Cardiac septum (tissue), 1 donor: ENCODE results near the gene PDILT. TPM values are rescaled to one million over a fixed set of nuclear protein-coding genes. Genes with fewer than 3 reads are reported as not detected.

ENCODE experiments used
- DNase-seq: peaks from one replicate; pipeline ENCODE4 v3.0.0-alpha.2; 2020; ENCODE audit warnings: low spot score
- intact Hi-C: fragments of 100-400 bp; cut with DNase I; formaldehyde crosslinking; loops from one replicate; pipeline ENCODE4 v1.14.0; 2022
- total RNA-seq: library from RNA; stranded (reverse); fragmentation: NEBNext Ultra II Directional; extraction: Animal tissue kit (Norgen Biotek cat#: 25700); gene quantifications from one replicate; pipeline ENCODE4 v1.2.1, GENCODE V29; 2021
- donor health status: DM: no; HTN: no; CAD: no.

The PDILT gene
- total RNA-seq, 1 donor from 2014 or later: not detected

- DNase-seq: no peak
- intact Hi-C loops: no loop called here
Measured at GRCh38 chr16:20380782-20381181, 23.8 kb downstream of the PDILT start.

DNA sequence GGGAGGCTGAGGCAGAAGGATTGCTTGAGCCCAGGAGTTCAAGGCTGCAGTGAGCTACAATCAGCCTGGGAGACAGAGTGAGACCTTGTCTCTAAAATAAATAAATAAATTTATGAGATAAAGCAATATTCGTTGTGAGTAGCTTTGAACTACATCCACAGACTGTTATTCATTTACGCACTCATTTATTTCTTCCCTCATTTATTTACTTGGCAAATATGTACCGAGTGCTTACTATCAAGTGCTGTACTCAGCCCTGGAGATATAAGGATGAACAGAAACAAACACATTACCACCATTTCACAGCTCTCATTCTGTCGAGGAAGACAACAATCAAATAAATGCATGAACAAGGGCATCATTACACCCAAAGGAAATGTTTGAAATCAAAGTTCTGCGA is 27.4 kb downstream of the PDILT start:
- intact Hi-C loops: no loop called here

GRCh38 chr16:20372701-20373100 is 31.8 kb downstream of the PDILT start:
- DNase-seq: no peak
- intact Hi-C loops: no loop called here

More for the DNA sequence above, 27.4 kb downstream of the PDILT start:
- DNase-seq: no peak

GRCh38 chr16:20369452-20370054 is 35.0 kb downstream of the PDILT start:
- no peak for DNase-seq
- intact Hi-C loops: no loop called here

GRCh38 chr16:20364051-20364450 is 40.5 kb downstream of the PDILT start:
- intact Hi-C loops: no loop called here
- DNase-seq: no peak

DNA sequence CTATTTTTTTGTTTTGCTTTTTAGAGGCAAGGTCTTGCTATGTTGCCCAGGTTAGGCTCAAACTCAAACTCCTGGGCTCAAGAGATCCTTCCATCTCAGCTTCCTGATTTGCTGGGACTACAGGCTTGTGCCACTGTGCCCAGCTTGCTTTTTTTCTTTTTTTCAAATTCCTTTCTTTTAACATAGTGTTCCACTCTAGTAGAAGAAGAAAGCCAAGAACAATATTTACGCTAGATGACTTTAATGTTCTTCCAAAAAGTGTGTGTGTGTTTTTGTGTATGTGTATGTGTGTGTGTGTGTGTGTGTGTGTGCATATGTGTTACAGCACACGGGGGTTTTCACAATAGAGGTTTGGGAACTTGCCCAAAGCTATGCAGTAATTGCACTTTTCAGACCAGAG is 41.3 kb downstream of the PDILT start:
- no peak for DNase-seq
- intact Hi-C loops: no loop called here

DNA sequence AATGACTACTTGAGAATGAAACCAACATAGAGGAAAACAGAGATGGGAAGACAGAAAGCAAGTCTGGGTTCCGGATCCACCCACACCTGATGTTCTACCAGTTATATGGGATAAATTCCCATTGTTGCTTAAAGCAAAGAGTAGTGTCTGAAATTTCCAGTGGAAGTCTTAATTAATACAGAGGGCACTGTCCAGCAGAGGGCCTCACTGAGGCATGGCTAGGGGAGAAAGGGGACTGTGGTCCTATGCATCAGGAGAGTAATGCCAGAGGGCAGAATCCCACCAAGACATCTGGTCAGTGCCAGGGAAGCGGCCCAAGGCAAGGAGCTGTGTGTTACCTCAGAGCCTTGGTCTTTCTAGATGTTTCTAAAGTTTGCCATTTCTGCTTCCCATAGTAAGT is 44.5 kb downstream of the PDILT start:
- intact Hi-C loops: no loop called here
- DNase-seq: no peak

DNA sequence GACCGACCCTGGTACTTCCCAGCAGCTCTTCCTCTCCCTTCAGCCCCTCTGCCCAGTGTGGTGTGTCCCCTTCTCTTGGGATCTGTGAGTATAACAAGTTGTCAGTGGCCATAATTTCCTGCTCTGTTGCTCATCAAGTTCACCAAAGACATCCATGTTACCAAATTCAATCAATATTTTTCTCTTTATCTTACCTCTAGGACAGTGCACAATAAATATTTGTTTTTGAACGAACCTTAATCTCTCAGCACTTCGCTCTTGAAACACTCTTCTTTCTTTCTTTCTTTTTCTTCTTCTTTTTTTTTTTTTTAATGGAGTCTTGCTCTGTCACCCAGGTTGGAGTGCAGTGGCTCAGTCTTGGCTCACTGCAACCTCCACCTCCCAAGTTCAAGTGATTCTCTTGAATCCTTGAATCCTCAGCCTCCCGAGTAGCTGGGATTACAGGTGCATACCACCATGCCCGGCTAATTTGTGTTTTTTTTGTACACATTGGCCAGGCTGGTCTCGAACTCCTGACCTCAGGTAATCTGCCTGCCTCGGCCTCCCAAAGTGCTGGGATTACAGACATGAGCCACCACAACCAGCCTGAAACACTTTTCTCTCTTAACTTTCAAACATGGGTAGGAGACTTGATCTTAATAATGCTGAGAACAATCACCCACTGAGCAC is 49.3 kb downstream of the PDILT start:
- DNase-seq: no peak
- intact Hi-C loops: no loop called here

GRCh38 chr16:20353379-20353778 is 51.2 kb downstream of the PDILT start:
- no peak for DNase-seq
- intact Hi-C loops: no loop called here

GRCh38 chr16:20352615-20353014 is 51.9 kb downstream of the PDILT start, which contains the start of gene UMOD:
TSS of gene UMOD (minus strand) at chr16:20352715. CDS start at chr16:20350737, 1,978 bp downstream.
- no peak for DNase-seq
- intact Hi-C loops: no loop called here

DNA sequence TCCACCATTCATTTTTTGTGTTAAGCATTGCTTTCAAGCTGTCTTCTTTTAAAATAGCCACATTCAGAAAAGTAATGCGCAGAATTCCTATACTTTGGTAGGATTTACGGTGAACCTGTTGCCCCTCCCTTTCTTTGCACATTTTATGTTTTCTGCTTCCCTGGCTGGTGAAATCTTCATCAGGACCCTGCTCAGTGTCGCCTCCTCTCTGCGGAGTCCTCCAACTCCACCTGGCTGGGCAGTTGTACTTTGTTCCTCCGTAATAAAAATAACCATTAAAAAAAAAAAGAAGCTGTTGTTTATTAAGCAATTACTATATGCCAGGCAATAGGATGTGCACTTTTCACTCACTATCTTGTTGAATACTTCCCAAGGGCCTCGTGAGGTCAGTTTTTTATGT is 54.9 kb downstream of the PDILT start:
- intact Hi-C loops: no loop called here

GRCh38 chr16:20348365-20349185 is 56.0 kb downstream of the PDILT start:
- intact Hi-C loops: no loop called here
- DNase-seq: no peak

More for the DNA sequence above, 54.9 kb downstream of the PDILT start:
- no peak for DNase-seq

- no peak for DNase-seq
- intact Hi-C loops: no loop called here
Measured at GRCh38 chr16:20347666-20348364, 56.7 kb downstream of the PDILT start.

DNA sequence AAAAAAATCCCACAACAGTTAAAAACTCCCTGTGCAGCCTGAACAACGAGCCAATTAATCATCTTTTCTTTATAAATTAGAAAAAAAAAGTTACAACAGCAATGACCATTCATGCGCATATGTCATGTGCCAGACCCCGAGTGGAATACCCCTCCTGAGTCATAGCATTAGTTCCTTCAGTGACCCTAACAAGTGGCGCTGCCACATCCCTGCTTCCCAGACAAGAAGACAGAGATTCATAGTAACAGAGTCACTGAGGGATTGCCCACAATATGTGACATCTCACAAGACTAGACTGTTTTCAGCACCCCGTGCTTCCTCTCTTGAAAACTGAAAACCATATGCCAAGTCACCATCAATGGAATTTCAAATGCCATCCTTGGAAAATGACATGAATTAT is 59.9 kb downstream of the PDILT start:
- no peak for DNase-seq
- intact Hi-C loops: no loop called here

- intact Hi-C loops: no loop called here
Measured at GRCh38 chr16:20339744-20340143, 64.8 kb downstream of the PDILT start.

GRCh38 chr16:20336955-20337354 is 67.6 kb downstream of the PDILT start:
- no peak for DNase-seq
- intact Hi-C loops: no loop called here

More at GRCh38 chr16:20339744-20340143, 64.8 kb downstream of the PDILT start:
- no peak for DNase-seq

DNA sequence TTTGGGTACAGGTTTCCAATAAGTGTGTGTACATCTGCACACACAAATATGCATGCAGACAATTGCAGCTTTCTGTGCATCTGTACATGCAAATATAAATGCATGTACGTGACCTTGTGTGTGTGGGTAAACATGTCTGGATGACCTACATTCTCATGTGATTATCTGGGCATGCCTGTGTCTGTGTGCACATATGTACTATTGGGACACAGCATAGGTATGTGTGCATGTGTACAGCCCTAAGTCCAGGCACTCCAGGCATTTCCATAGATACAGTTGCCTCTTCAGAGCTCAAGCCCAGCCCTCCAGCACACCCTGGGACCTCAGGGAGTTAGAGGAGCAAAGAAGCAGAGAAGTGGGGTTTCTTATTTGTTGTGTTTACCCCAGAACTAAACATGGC is 70.1 kb downstream of the PDILT start:
- intact Hi-C loops: no loop called here
- DNase-seq: no peak

DNA sequence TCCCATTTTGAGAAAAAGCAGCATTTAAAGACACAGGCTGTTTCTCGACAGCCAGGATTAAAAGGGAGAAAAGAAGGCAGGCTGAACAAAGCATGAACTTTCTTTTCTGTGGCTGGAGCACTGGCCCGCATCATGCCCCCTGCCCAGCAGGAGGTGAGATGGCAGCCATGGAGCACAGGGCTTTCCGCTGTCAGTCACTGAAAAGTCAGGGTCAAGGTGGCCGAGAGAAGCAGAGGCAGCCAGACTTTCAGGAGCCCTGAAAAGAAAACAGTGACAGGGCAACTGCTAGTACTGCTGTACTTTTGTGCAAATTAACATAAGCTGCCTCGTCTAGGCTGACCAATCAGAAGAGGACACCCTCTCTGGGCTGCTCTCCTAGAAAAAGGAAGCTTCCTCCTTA is 71.4 kb downstream of the PDILT start:
- DNase-seq: no peak
- intact Hi-C loops: no loop called here

- intact Hi-C loops: no loop called here
- no peak for DNase-seq
Measured at GRCh38 chr16:20332411-20332810, 72.1 kb downstream of the PDILT start.

DNA sequence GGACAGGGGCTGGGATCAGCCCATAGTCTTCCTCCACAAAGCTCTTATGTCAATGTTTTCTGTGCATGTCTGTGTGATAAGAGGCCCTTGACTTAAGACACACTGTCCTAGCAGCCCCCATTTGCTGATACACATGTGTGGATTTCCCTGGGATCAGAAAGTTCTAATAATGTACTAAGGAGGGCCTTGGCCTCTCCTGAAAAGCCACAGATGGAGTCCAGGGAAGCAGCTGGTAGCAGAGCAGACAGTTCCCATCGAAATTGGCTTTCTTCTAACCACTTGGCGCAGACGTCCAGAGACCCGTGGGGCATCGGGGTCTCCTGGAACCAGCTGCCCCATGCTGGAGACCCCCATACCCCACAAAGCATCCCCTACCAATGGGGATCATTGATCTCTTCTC is 72.9 kb downstream of the PDILT start:
- intact Hi-C loops: no loop called here

More for the DNA sequence above, 72.9 kb downstream of the PDILT start:
- no peak for DNase-seq
